ENCODE results near the gene CAMK4. TPM values are rescaled to one million over a fixed set of nuclear protein-coding genes. Genes with fewer than 3 reads are reported as not detected.

The CAMK4 gene
- total and polyA plus RNA-seq, 2 of the 8 experiments (the other 6 are each of a cell fraction or from before 2014, with no cell fraction given), result 1.8 to 8.3 TPM

- TF ChIP-seq CBX8 (IDR thresholded peaks at IDR 0.05; ENCODE audit: borderline replicate concordance, low read depth, low read length) (no peak), HDAC6 (IDR thresholded peaks at IDR 0.05; ENCODE audit: low read depth, low read length) (no peak), E2F6 (IDR thresholded peaks at IDR 0.05) (no peak), NANOG (IDR thresholded peaks at IDR 0.05; ENCODE audit: insufficient read depth, low read depth, low read length, poor library complexity, severe bottlenecking) (no peak), CTBP2 (IDR thresholded peaks at IDR 0.05; ENCODE audit: borderline replicate concordance, insufficient read depth, insufficient read length, low read length) (no peak), CHD1 (IDR thresholded peaks at IDR 0.05; ENCODE audit: low read depth, low read length) (no peak), KDM5A (IDR thresholded peaks at IDR 0.05; ENCODE audit: low read length) (no peak), RNF2 (IDR thresholded peaks at IDR 0.05; ENCODE audit: borderline replicate concordance, low read depth, low read length, missing control alignments, poor library complexity, severe bottlenecking) (no peak), ATF3 (IDR thresholded peaks at IDR 0.05; ENCODE audit: insufficient read depth, low read depth, low read length) (no peak), MAFK (IDR thresholded peaks at IDR 0.05; ENCODE audit: low read depth, low read length) (no peak)
Measured at GRCh38 chr5:111478898-111479297, 254.7 kb downstream of the CAMK4 start (continued).

All from H1 (cell line).